GM12874 (cell line): ENCODE results near the gene ID2.

Source experiments
- CTCF ChIP-seq: IDR thresholded peaks from 2 replicates; pipeline ENCODE4 v1.5.1; 2011; ENCODE audit warnings: low read depth, mild to moderate bottlenecking, control low read depth, low read length, moderate library complexity; ENCODE audit not compliant: insufficient read depth

The ID2 gene

GRCh38 chr2:8636721-8637636 is 44.9 kb upstream of the ID2 start:
- TF ChIP-seq CTCF: no peak

- no peak for TF ChIP-seq CTCF
These were observed 43.5 kb upstream of the ID2 start for GRCh38 chr2:8638327-8638726.

- TF ChIP-seq CTCF: no peak
These were observed 42.7 kb upstream of the ID2 start for GRCh38 chr2:8639122-8639635.

DNA sequence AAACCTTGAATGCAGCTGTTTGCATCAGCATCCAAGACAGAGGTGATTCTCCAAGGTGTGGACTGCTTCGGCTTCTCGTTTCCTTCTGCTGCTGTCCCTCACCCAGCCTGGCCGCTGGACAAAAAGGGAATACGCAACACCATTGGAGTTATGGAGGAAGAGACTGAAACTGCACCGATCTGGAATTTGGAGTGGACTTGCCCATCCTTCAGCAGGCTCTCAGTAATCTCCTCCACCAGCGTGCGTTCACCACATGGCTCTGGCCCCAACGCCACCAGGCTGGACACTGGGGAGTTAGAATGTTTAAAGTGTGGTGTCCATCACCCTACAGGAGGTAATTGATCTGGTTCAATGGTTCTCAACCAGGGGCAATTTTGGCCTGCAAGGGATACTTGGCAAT is 41.4 kb upstream of the ID2 start:
- TF ChIP-seq CTCF: no peak

- TF ChIP-seq CTCF: no peak
These were observed 40.4 kb upstream of the ID2 start for GRCh38 chr2:8641301-8641965.

GRCh38 chr2:8642366-8643068 is 39.3 kb upstream of the ID2 start:
- no peak for TF ChIP-seq CTCF
